NCI-H524 treated with DMSO at 0.1 percent for 48 hours (cell line): Measurements from ENCODE around the gene PRDM16.

Source experiments
- DNase-seq: peaks from one replicate; lab custom pipeline; 2025; lab: John Stamatoyannopoulos, UW

The PRDM16 gene

DNA sequence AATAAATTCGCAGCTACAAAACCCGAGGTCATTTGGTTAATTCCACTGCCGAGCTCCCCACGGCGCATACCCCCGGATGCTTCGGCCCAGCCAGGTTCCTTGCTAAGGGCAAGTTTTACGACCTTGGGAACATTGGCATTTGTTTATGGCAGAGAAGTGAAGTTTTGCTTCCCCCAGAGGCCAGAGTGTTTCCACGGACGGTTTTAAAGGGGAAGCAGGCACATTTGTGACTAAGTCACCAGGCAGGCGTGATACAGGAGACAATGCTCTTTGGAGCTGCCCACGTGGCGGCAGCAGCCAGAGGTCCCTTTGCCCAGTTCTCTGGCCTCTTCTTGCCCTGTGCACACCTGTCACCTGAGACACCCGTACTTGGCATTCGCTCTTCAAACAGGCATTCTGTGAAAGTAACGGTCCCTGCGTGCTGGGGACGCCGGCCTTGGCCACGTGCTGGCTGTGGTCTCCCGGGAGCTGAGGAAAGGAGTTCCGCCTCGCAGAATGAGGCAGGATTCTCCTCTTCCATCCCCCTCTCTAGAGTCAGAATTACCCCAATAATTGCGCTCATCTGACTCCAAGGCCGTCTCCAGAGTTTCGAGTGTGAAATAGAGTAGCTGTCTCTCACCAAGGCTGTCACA lies 138.3 kb downstream of the PRDM16 start:
- DNase-seq: no peak

DNA sequence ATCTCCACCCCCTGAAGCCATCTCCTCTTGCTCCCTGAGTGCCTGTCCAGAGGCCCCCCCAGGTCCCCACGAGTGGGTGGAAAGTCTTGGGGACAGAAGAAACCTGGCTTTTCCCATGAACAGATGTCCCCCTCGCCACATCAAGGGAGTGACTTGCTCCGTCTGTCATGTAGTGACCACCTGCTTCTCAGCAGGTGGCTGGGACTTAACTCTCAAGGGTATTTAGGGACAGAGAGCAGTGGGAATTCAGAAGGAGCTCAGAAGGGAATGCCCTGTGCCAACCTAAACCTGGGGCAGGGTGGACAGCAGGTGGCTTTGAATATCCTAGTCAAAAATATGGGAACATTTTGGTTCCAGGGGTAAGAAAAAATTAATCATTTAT lies 139.8 kb downstream of the PRDM16 start:
- no peak for DNase-seq

DNA sequence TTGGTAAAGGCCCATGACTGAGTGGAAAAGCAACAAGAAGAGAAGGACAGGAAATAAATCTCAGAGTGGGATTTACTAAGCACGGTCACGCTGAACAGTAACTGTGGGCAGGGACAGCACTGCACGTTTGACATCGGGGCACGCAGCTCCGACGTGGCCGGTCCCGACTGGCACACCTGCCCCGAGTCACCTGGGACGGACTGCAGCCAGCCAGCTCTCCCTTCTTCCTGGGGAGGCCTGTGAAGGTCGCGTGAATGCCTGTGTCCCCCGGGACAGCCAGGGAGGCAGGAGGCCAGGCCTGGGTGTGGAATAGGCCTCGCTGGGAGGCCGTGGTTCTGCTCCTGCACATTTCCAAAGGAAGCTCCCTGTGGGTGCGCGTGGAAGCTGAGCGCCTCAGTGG lies 140.2 kb downstream of the PRDM16 start:
- DNase-seq: no peak

DNA sequence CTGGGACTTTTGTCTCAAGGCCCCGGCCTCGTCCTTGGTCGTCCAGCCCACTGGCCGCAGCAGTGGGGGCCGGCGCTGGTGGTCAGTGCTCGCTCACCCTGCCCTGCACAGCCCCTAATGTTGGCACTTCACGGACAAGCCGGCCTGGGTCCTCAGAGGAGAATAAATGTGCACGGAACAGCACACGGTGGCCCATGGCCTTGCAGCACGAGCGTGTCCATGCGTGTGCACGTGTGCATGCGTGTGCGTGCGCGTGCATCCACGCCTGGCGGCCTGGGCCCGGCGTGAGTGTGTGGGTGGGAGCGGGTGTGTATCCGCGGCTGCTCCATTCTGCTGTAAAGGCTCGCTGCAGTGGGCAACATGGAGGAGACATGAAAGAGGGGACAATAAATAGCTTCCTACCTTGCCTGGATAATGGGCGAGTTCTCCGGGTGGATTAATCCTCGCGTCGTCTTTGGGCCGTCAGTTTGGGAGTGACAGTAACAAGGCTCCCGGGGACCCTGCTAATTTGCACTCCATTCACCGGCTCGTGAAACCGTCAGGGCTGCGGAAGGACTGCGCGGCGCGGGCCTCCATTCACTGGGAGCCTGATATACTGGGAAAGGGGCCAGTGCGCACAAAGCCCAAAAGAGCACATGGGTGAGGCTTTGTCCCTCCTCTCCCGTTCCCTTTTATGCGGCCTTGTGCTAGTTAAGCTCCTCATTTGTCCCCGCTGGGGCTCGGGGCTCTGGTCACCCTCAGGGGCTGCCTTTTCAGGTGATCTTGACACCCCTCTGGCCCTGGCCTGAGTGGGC lies 142.8 kb downstream of the PRDM16 start:
- no peak for DNase-seq

DNA sequence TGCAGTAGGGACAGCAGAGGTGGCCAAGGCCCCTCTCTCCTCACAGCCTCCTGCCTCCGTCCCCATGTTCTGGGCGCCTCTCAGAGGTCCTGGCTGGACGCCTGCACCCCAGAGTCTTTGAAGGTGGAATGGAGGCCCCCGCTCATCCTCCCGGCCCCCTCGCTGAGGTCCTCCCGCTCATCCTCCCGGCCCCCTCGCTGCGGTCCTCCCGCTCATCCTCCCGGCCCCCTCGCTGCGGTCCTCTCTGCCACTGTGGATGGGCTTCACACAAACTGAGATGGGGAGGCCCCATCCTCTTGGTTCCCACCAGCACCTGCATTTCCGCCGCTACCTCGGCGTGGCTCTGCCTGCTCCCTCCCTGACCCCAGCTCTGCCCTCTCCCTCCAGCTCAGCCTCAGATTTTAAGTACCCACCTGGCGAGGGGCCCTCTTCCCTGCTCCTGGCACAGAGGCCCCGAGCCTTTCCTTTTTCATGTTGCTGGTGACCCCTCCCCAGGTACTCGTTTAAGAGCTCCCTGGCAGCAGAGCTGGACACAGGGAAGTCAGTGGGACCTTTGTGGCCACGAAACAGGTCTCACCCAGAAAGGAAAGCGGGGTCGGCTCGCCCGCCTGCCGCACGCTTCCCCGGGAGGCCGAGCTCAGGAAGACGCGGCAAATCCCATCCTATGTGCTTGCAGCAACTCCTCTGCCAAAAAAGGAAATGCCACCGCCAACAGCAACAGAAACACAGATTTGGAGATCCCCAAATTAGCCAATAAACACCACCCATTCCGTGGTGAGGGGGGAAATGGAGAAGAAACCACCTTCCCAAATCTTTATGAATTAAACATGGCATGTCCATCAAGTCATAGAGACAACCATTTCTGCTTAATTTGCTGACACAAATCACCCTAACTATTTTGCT lies 143.7 kb downstream of the PRDM16 start:
- DNase-seq: no peak

DNA sequence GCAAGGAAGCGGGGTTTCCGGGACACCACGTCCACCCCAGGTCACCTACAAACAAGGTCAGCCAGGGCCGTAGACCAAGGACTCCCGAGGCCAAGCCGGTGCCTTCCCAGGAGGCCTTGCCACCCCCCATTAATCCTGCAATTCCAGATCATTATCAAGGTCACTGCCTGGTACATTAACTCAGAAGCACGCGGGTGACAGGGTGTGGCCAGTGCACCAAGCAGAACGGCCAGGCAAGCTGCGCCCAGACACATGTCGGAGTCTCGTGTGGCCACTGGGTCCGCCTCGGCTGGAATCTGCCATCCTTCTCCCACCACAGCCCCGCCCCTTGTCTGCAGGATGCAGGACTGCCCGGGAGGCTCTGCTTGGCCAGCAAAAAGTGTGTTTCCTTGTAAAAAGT lies 144.7 kb downstream of the PRDM16 start:
- no peak for DNase-seq

DNA sequence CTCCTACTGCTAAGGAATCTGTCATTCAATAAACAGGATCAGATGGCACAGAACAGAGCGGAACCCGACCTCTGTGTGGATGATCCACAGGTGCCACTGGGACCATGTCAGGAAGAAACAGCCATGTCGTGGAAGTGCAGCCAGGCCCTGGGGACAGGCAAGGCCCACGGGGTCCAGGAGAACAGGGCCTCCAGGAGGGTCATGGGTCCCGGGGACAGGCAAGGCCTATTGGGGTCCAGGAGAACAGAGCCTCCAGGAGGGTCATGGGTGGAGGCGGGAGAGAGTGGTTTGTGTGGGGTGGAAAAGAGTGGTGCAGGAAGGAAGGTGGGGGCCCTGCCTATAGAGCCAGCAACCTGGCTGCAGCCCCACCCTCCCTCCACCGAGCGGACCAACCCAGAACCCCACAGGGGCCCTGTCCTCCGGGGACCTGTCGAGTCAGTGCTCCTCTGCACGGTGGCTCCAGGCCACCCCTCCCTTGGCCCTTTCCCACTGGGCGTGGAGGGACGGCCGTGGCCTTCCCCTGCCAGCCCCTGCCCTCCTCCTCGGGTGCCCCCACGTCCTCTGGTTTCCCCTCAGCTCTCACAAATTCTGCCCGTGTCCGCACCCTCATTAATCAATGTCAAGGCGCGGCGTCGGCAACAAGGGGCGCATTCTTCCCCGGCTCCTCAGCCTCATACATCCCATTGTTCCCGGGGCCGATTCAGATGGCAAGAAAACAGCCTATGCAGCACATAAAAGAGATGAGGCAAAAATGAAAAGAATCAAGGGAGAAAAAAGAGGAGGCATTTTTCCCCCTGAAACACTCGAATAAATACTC lies 146.4 kb downstream of the PRDM16 start:
- no peak for DNase-seq

DNA sequence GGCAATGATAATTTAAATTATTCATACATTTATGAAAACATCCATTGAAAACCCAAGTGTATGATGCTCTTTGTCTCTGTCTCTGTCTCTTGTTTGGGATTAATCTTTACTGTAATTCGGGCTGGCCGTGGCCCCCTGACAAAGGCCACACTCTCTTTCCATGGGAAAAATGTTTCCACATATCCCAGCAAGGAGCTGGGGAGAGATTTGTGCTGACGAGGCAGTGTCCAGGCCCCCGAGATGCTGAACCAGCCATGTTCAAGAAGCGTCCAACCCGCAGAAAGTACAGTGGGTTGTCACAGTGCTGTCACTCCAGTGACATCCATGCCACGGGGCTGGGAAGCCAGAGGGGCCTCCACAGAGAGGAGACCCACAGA lies 147.0 kb downstream of the PRDM16 start:
- DNase-seq: no peak

DNA sequence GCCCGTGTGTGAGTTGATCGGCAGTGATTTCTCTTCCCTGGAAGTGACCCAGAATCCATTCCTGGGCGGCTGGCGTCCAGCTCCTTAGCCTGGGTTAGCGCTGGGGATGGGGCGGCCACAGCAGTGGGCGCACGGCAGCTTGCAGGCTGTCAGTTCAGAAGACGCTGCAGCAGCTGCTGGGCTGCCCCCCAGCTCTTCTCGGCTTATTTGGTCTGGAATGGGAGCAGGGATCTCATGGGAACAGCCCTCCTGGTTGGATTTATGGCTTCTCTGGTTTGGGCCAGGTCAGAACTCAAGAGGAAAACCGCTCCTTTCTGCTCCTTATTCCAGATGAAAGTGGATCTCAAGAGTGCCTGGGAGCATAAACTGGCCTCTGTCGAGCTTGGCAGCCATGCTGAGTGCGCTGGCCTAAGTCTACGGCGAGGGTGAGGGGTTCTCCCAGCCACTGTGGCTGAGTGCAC lies 148.2 kb downstream of the PRDM16 start:
- DNase-seq: no peak

DNA sequence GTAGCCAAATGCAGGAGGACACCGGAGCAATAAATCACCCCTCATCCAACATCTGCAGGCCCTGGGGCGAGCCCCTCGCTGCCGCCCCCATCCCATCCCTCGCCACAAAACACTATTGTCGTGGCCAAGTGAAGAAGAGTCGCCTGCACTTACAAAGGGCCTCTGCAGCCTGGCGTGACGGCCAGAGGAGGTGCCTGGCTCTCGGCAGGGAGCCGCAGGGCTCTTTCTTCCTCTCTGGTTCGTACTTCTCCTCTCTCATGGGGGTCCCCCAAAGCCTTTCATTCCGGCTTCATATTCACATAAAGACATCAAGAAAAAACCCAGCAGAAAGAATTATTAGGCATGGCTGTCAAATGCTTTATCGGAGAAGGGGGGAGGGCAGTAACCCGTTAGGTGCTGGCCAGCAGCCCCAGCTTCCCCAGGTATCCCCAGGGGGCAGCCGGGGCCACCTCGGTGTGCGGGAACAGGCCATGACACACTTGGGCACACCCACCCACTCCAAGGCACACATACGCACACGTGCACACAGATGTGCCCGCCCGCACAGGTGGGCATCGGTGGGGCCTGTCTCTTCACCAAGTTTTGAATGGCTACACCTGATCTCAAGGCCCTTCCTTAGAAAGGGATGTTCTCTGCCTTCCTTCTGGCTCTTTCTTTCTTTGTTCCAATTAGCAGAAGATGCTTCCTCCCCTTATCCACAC lies 149.1 kb downstream of the PRDM16 start:
- no peak for DNase-seq

DNA sequence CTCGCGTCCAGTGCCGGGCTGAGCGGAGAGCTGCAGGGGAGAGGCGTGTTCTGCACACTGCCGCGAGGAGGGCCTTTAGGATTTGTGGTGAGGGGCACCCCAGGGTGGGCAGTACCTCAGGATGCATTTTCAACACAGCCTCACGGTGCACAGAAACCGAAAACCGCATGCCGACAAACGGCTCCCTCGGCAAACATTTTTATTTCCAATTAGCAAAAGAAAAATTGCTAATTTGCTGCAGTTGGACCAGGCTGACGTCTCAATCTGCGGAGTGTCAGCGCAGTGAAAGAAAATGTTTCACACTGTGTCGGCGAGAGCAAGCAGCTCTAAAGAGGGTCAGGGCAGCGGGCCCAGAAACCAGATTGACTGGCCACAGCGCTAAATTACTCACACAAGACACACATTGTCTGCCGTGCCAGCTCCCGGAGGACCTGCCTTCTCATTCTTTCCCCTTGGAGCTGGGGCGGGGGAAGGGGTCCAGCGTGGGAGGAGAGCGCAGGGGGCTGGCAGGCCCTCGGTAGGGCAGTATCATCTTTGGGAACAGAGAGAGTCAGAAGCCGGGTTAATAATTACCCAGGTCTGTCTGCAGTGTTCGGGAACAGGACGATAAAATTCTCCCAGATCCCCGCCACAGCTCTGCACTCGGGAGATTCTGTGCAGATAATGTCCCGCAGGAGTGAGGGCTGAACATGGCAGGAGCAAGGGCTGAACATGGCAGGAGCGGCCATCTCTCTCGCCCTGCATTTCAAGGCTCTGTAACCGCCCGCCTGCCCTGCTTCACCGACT lies 150.2 kb downstream of the PRDM16 start:
- no peak for DNase-seq

DNA sequence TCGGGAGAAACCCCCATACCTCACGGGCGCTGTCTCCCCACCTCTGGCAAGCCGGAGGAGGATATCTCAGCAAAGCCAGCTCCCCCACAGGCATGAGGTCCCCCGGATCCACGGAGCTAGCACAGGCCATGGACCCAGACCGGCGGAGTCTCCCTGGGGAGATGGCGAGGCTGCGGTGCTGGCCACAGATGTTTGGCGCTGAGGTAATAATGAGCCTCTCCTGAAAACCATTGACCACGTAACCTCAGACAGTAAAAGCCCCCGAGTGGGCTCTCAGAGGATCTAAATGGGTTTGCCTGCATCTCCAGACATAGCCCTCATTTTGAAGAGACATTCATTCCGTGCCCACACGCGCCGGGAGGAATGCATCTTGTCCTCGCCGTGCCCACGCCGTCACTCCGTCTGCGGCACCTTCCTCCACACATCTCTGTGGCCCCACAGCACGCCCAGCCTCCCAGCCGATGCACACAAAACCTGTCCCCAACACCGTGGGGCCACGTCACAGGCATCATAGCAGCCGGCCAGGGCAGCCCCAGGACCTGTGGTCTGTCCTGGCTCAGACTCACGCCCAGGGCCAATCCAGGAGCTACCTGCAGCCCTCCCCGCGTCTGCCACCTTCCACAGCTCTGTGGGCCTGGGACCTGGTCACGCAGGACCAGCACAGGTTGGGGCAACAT lies 150.9 kb downstream of the PRDM16 start:
- DNase-seq: no peak

DNA sequence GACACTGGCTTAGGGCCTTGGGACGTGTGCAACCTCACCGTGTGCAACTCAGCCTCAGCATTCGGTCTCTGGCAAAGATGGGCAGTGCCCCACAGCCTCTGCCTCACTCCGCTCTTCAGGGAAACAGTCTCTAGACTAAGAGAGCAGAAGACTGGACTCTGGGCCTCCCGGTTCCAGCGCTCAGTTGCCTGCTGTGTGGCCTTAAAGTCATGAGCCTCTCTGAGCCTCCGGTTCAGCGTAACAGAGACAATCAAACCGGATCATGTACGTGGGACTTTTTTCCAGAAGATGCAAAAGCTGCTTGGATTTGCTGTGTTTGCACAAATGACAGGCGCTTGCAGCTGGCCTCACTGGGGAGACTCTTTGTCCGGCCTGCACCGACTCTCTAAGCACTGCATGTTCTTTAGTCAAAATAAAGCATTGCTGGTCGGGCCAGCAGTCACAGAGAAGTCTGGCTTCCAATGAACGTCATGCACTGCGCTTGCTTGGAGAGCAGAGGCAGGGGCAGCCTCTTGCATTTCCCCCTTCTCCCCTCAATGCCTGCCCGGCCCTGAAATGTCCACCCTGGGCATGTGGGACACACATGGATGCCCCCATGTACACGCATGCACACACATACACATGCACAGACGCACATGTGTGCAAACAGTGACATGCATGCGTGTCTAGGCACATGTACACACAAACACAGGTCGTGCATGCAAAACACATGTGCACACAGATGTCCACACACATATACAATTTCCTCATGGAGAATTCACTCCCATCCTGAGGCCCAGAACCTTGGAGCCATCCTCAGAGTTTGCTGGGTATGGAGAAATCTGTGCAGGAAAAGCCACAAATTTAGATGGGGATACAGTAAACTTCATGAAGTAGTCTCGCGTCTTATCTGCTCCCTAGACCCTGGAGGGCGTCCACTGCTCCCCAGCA lies 152.4 kb downstream of the PRDM16 start:
- no peak for DNase-seq

DNA sequence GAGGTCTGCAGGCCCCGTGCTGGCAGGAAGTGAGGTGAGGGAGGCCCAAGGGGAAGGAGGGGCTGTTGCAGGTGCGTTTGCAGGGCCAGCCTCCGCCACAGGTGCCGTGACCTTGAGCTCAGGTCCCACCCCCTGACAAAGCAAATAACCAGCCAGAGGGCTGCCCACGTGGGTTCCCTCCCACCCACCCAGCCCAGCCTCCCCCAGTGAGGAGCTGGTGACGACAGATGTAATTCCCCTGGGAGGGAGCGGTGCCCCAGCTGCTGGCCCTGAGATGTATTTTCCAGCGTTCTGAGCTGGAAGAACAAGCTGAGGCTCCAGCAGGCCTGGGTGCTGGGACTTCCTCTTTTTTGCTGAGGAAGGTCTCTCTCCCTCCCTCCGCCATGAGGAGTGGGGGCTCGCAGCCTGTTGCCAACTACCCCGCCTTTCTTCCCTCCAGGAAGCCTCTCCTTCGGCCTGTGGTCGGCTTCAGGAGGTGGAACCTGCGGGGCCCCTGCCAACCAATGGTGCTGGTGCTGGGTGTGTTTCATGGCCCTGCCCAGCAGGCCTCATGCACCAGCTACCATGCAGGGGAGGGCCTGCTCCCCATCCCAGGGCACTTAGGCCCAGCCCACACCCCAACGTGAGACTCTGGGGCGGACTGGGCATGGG lies 153.2 kb downstream of the PRDM16 start:
- no peak for DNase-seq

DNA sequence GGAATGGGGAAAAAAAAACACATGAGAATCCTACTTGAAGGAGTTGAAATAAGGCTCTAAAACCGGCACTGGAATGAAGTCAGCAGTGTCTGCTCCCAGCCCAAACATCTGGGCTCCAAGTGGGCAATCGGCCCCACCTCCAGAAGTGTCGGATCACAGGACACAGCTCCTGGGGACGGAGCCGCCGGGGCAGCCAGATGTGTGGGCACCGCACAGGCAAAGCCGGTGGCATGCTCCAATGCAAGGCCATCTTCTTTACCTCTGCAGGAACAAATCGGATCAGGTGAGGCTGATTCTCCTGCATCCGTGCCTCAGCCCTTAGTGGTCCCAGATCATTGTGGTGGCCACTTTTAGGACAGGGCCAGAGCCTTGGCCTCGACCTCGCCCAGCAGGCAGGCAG lies 156.7 kb downstream of the PRDM16 start:
- no peak for DNase-seq

DNA sequence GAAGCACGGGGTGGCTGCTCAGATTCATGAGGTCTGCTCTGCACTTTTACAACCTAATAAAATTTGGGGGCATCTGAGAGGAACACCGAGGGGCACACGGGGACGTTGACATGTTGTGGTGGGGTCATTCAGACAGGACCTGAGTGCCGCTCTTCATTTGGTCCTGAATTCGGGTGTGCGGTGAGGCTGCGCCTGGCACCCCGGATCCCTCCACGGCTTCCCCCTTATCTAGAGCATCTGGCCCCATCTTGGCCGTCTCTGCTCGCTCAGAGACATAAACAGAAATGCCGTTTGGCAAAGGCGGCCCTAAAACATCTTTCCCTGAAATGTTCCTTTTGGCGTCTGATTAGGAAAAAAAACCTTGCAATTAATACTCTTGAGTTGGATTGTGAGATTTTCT lies 157.2 kb downstream of the PRDM16 start:
- DNase-seq: no peak

DNA sequence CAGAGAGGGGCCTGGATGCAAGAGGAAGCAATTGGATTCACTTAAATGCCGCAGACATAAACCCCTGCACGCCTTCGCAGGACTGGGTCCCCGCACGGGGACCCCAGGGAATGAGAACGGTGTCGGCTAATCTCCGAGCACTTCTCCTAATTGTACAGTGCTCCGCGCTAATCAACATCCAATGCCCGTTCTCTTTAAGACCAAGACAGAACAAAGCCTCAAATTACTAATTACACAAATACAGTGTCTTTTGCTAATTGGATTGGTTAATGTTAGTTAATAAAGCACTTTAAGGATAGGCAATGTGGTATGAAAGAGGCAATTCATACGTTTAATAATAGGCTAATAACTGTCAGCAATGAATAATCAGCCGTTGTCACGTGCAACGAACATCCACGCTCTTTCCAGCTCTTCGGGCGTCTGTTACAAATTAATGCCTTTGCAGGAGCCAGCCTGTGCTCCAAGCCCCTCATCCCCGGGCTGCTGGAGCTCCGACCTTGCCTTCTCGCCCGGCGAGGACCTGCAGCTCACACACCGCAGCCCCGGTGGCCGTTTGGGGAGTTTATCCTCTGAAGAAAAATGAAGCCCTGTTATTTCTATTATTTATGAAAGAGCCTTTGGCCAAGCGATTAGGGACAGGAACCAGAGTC lies 157.8 kb downstream of the PRDM16 start:
- no peak for DNase-seq

DNA sequence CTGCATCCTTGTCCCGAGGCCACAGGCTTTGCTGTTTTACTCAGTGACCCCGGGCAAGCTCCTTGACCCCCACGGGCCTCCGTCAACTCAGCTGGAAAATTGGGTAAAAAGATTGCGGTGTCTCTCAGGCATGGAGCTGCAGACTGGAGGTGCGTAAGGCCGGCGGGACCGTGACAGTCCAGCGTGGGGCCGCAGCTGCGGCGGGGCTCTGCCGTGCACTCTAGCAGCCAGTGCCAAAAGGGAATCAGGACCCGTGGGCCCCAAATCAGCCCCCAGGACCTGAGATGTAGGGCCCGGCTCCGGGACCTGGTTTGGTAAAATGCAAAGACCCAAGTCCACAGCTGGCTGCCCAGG lies 158.3 kb downstream of the PRDM16 start:
- DNase-seq: no peak
